Left ventricle myocardium superior (tissue), 1 donor: Measurements from ENCODE around the gene CYP1A1. TPM values are rescaled to one million over a fixed set of nuclear protein-coding genes. Genes with fewer than 3 reads are reported as not detected.
"Not testable (repeated sequence)": the region's sequence is repeated elsewhere in the genome, so short reads cannot be mapped to it uniquely, and the experiment has no call there.

Experiments
- ATAC-seq: fragments of 200-7000 bp; cut with Tn5 transposase; one replicate; pipeline ENCODE4 v1.9.1; 2020; ENCODE audit warnings: mild to moderate bottlenecking, moderate library complexity
- DNase-seq: peaks from one replicate; pipeline ENCODE4 v3.0.0-alpha.2; 2020
- intact Hi-C: fragments of 100-400 bp; cut with micrococcal nuclease; formaldehyde crosslinking; loops from one replicate; pipeline ENCODE4 v1.11.0; 2022
- total RNA-seq: library from RNA; stranded (reverse); fragmentation: NEBNext Ultra II Directional; extraction: Animal tissue kit (Norgen Biotek cat#: 25700); gene quantifications from one replicate; pipeline ENCODE4 v1.2.1, GENCODE V29; 2021
- donor health status: DM: no; HTN: yes; CAD: no; lungs with severe emphysema.

Gene CYP1A1
- total RNA-seq, 1 donor from 2014 or later = 0.45 TPM

- ATAC-seq = no peak
- DNase-seq = no peak
- intact Hi-C loops = no loop called here
These were observed 21.1 kb upstream of the CYP1A1 start for GRCh38 chr15:74746389-74746788.

- DNase-seq (no peak), ATAC-seq (no peak)
- intact Hi-C loops = no loop called here
These were observed 17.1 kb upstream of the CYP1A1 start for GRCh38 chr15:74742422-74742821.

DNA sequence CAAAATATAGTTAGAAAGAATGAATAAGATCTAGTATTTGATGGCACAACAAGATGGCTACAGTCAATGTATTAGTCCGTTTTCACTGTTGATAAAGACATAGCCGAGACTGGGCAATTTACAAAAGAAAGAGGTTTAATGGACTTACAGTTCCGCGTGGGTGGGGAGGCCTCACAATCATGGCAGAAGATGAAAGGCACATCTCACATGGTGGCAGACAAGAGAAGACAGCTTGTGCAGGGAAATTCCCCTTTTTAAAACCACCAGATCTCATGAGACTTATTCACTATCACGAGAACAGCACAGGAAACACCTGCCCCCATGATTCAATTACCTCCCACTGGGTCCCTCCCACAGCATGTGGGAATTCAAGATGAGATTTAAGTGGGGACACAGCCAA, 12.9 kb upstream of the CYP1A1 start:
- ATAC-seq, DNase-seq, intact Hi-C loops: not testable (repeated sequence)

DNA sequence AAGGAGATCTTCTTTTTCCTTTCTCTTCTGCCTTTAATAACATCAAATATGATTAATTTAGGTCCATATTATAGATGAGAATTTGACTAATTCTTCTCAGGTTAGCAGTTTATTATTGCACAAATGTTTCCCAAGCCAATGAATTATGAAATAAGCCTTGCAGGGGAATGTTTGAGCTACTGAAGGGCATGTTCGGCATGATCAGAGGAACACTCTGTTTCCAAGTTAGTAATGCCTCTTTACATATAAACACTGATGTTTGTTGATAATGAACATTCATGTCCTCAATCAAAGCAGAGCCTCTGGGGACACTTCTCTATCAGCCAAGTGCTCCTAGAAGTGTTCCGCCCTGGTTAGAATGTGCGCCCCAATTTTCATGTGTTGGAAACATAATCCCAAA, 10.0 kb upstream of the CYP1A1 start:
- ATAC-seq (no peak), DNase-seq (no peak)
- intact Hi-C loops = no loop called here

DNA sequence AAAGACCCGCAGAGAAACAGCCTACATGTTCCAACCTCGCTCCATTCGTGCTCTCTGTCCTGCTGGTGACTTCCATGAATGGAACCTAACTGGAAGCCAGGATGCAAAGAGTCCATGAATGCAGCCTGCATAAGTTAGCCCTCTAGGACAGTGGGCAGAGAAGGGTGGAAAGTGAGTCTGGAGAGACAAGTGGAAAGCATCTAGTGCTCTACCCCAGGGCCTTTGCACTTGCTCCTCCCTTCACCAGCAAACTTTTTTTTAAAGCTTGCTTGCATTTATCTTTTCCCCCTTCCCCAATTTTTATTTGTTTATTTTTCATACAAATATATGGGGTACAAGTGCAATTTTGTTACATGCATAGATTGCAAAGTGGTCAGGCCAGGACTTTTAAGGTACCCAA, 7.9 kb upstream of the CYP1A1 start:
- DNase-seq = no peak
- intact Hi-C loops = no loop called here
- no peak for ATAC-seq

DNA sequence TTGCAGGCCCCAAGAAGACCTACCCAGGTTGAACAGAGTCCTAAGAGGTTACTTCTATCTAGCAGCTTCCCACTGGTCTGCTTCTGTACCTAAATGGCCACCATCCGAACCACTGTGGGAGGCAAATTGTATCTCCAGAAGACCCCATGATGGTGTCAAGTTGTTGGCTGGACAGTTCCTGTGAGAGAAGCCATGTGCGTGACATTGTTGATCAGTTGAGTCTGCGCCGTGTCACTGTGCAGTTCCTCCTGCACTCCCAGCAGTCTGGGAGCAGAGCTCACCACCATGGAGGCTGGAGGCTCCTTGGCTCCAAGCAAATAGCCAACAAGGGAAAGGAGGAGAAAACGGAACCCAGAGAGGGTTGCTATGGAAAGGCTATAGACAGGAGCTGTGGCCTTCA, 7.5 kb upstream of the CYP1A1 start:
- no peak for DNase-seq
- intact Hi-C loops = no loop called here
- no peak for ATAC-seq

- intact Hi-C loops = no loop called here
These were observed 5.4 kb upstream of the CYP1A1 start for GRCh38 chr15:74730619-74731316.

DNA sequence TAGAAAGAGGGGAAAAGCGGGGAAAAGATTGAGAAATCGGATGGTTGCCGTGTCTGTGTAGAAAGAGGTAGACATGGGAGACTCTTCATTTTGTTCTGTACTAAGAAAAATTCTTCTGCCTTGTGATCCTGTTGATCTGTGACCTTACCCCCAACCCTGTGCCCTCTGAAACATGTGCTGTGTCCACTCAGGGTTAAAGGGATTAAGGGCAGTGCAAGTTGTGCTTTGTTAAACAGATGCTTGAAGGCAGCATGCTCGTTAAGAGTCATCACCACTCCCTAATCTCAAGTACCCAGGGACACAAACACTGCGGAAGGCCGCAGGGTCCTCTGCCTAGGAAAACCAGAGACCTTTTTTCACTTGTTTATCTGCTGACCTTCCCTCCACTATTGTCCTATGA, 4.0 kb upstream of the CYP1A1 start:
- DNase-seq, ATAC-seq, intact Hi-C loops: not testable (repeated sequence)

More at GRCh38 chr15:74730619-74731316, 5.4 kb upstream of the CYP1A1 start:
- no peak for ATAC-seq
- DNase-seq = no peak

DNA sequence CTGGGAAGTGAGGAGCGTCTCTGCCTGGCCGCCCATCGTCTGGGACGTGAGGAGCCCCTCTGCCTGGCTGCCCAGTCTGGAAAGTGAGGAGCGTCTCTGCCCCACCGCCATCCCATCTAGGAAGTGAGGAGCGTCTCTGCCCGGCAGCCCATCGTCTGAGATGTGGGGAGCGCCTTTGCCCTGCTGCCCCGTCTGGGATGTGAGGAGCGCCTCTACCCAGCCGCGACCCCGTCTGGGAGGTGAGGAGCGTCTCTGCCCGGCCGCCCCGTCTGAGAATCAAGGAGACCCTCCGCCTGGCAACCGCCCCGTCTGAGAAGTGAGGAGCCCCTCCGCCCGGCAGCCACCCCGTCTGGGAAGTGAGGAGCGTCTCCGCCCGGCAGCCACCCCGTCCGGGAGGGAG, 3.4 kb upstream of the CYP1A1 start:
- intact Hi-C loops, DNase-seq, ATAC-seq: not testable (repeated sequence)

- intact Hi-C loops = no loop called here
- peak; percentile 51 for DNase-seq
- ATAC-seq = peak; percentile 82
These were observed 2.4 kb upstream of the CYP1A1 start for GRCh38 chr15:74727727-74728126.

GRCh38 chr15:74726774-74727164, 1.4 kb upstream of the CYP1A1 start:
- intact Hi-C loops = no loop called here
- DNase-seq = no peak

DNA sequence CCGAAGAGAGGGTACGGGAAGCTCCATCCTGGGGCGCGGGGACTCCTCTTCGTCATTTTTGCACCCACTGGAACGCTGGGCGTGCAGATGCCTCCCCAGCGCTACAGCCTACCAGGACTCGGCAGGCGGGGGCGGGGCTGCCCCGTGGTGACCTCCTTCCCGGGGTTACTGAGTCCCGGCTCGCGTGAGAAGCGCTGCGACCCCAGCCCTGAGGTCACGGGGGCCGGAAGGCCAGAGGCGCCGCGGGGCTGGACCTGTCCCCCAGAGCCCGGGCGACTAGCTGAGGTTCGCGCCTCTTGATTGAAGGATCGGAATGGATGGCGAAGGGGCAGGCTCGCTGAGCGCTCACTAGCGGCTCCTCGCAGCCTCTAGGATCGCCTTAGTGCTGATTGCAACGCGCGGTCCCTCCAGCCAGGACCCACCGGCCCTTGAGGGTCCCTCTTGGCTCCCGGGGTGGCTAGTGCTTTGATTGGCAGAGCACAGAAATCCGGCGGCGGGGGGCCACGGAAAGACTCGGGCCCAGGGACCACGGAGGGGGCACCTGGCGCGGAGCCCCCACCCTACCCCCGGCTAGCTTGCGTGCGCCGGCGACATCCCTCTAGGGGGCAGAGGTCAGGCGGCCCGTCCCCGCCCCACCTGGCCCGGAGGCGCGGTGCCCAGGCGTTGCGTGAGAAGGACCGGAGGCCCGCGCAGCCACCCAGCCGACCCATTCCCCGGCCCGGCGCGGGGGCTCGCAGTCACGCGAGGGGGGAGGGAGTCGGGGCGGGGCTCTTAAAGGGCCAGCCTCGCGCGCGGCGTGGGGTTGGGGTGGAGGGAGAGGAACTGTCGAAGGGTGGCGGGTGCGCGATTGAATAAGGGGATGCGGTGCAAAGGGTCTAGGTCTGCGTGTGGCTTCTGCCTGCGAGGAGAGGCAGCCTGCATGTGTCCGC, 781 bp upstream of the CYP1A1 start:
- intact Hi-C loops = no loop called here

More at GRCh38 chr15:74726774-74727164, 1.4 kb upstream of the CYP1A1 start:
- ATAC-seq = no peak

DNA sequence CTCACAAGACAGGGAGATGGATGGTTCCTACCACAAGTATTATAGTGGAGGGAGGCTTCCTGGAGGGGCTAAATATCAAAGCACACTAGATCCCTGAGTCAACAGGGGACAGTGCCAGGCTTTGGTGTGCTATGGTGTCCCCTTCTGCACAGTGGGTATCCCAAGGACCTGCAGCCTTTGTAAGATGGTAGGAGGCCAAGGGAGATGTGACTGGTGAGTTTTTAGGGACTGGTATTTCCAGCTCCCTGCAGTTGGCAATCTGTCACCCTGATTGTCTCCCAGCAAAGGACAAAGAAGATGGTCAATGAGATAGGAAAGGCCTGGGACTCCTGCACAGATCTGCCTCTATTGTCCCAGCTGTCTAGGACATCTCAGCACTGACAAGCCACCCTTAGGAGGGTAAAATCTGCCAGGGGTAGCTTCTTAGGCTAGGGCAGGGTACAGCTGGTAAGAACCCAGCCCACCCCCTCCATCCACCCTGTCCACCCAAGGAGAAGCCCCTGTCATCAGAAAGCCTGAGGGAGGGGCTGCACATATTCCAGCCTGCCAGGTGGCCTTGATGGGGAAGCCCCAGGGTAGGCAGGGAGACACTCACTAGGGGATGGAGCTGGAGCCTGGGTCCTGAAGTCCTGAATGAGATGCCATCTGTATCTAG, 631 bp downstream of the CYP1A1 start:
- no peak for ATAC-seq
- no peak for DNase-seq
- intact Hi-C loops = no loop called here

More for the DNA sequence above, 781 bp upstream of the CYP1A1 start:
- peak; percentile 69 for ATAC-seq
- DNase-seq = peak; percentile 70

GRCh38 chr15:74723754-74724334, 1.5 kb downstream of the CYP1A1 start:
- peak; percentile 22 for ATAC-seq
- no peak for DNase-seq
- intact Hi-C loops = no loop called here

DNA sequence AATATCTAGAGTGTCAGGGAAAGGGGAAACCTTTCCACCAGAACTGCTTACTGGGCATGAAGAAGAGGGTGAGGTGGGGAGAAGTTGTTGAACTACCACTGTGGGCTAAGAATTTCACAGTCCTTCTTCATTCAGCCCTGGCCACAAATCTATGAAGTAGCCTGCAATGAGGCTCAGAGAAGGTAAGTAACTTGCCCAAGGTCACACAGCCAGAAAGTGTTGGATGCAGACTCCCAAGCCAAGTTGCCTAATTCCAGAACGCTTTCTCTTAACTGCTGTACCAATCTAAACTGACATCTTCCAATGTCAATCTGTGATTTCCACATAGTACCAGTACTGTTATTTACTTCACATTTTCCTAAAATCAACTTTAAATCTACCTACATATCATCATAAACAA, 2.1 kb downstream of the CYP1A1 start:
- ATAC-seq = no peak
- intact Hi-C loops = no loop called here
- no peak for DNase-seq

GRCh38 chr15:74722591-74722990, 2.7 kb downstream of the CYP1A1 start:
- no peak for DNase-seq
- intact Hi-C loops = no loop called here
- ATAC-seq = no peak

GRCh38 chr15:74716651-74717050, 8.7 kb downstream of the CYP1A1 start:
- ATAC-seq (no peak), DNase-seq (no peak)
- intact Hi-C loops = no loop called here

- ATAC-seq = no peak
- intact Hi-C loops = no loop called here
- DNase-seq = no peak
These were observed 13.0 kb downstream of the CYP1A1 start for GRCh38 chr15:74712311-74712710.

GRCh38 chr15:74710319-74711094, 14.8 kb downstream of the CYP1A1 start:
- intact Hi-C loops = no loop called here
- no peak for ATAC-seq
- no peak for DNase-seq
